WTC11 (cell line): ENCODE results near the gene ZNF609. TPM values are rescaled to one million over a fixed set of nuclear protein-coding genes. Genes with fewer than 3 reads are reported as not detected.
A peak's percentile ranks its signal among the peaks of the same experiment; 100 is the strongest.

Experiments used
- ATAC-seq: fragments of 200-7000 bp; cut with Tn5 transposase; 2 replicates; pipeline ENCODE4 v1.10.0; 2021; ENCODE audit warnings: mild to moderate bottlenecking, moderate library complexity
- CTCF ChIA-PET: fragments of 300-600 bp; sonication (Branson Sonifier 250); formaldehyde crosslinking; loops from one replicate; lab custom pipeline; 2021; ENCODE audit warnings: antibody characterized with exemption; lab: Charles Lee
- POLR2A ChIA-PET: fragments of 350-600 bp; sonication (Branson Sonifier 250); formaldehyde crosslinking; loops from one replicate; lab custom pipeline; 2021; ENCODE audit warnings: antibody characterized with exemption; lab: Charles Lee
- DNase-seq: peaks from one replicate; pipeline ENCODE4 v3.0.0; 2021; ENCODE audit warnings: low spot score
- H3K27ac Mint-ChIP-seq: 2 replicates; pipeline ENCODE4 v1.8.0; 2021; ENCODE audit warnings: mixed read lengths
- H3K27me3 Mint-ChIP-seq: 2 replicates; pipeline ENCODE4 v1.8.0; 2021; ENCODE audit warnings: low read depth, mild to moderate bottlenecking, moderate library complexity, mixed read lengths
- H3K36me3 Mint-ChIP-seq: 2 replicates; pipeline ENCODE4 v1.8.0; 2021; ENCODE audit warnings: mixed read lengths
- H3K4me1 Mint-ChIP-seq: 2 replicates; pipeline ENCODE4 v1.8.0; 2022; ENCODE audit warnings: mixed read lengths
- H3K4me3 Mint-ChIP-seq: 2 replicates; pipeline ENCODE4 v1.8.0; 2021; ENCODE audit warnings: mild to moderate bottlenecking, moderate library complexity, mixed read lengths
- H3K9me3 Mint-ChIP-seq: 2 replicates; pipeline ENCODE4 v1.8.0; 2021; ENCODE audit warnings: mixed read lengths
- E2F5 ChIP-seq: sonication (generic); formaldehyde crosslinking; IDR thresholded peaks from 2 replicates; pipeline ENCODE4 v1.8.1; 2022; ENCODE audit warnings: mild to moderate bottlenecking, moderate library complexity, missing genetic modification reagents
- EMX1 ChIP-seq: fragments of 250-450 bp; sonication (Bioruptor Pico); IDR thresholded peaks from 2 replicates; pipeline ENCODE4 v1.8.0; 2021; ENCODE audit warnings: mild to moderate bottlenecking
- ETV6 ChIP-seq: sonication (generic); formaldehyde crosslinking; IDR thresholded peaks from 2 replicates; pipeline ENCODE4 v1.8.1; 2022; ENCODE audit warnings: mild to moderate bottlenecking, missing genetic modification reagents
- GRHL2 ChIP-seq: fragments of 250-450 bp; sonication (Bioruptor Pico); IDR thresholded peaks from 2 replicates; pipeline ENCODE4 v1.8.0; 2022; ENCODE audit warnings: mild to moderate bottlenecking, moderate library complexity; ENCODE audit not compliant: insufficient replicate concordance, severe bottlenecking
- HMGXB4 ChIP-seq: sonication (generic); formaldehyde crosslinking; IDR thresholded peaks from 2 replicates; pipeline ENCODE4 v1.8.1; 2023; ENCODE audit warnings: mild to moderate bottlenecking, moderate library complexity, missing genetic modification reagents
- JUN ChIP-seq: sonication (generic); formaldehyde crosslinking; IDR thresholded peaks from 2 replicates; pipeline ENCODE4 v1.8.0; 2023; ENCODE audit warnings: mild to moderate bottlenecking, missing genetic modification reagents
- MXD4 ChIP-seq: fragments of 250-450 bp; sonication (Bioruptor Pico); IDR thresholded peaks from 2 replicates; pipeline ENCODE4 v1.8.0; 2021; ENCODE audit warnings: mild to moderate bottlenecking, moderate library complexity, borderline replicate concordance
- NFATC4 ChIP-seq: fragments of 250-450 bp; sonication (Bioruptor Pico); IDR thresholded peaks from 2 replicates; pipeline ENCODE4 v1.9.0; 2021; ENCODE audit warnings: mild to moderate bottlenecking
- NR2C2 ChIP-seq: sonication (generic); formaldehyde crosslinking; IDR thresholded peaks from 2 replicates; pipeline ENCODE4 v1.8.0; 2022; ENCODE audit warnings: mild to moderate bottlenecking, missing genetic modification reagents
- STAT6 ChIP-seq: sonication (generic); formaldehyde crosslinking; conservative IDR thresholded peaks from 2 replicates; pipeline ENCODE4 v1.8.1; 2023; ENCODE audit warnings: mild to moderate bottlenecking, low read depth, missing genetic modification reagents, moderate library complexity
- ZMAT4 ChIP-seq: fragments of 250-450 bp; sonication (Bioruptor Pico); IDR thresholded peaks from 2 replicates; pipeline ENCODE4 v1.9.0; 2021; ENCODE audit warnings: mild to moderate bottlenecking
- ZNF121 ChIP-seq: sonication (generic); formaldehyde crosslinking; IDR thresholded peaks from 2 replicates; pipeline ENCODE4 v1.8.0; 2023; ENCODE audit warnings: missing genetic modification reagents
- ZNF138 ChIP-seq: sonication (generic); formaldehyde crosslinking; conservative IDR thresholded peaks from 2 replicates; pipeline ENCODE4 v1.8.1; 2022; ENCODE audit warnings: mild to moderate bottlenecking, moderate library complexity, missing genetic modification reagents
- ZNF232 ChIP-seq: sonication (generic); formaldehyde crosslinking; IDR thresholded peaks from 2 replicates; pipeline ENCODE4 v1.8.0; 2022; ENCODE audit warnings: mild to moderate bottlenecking, missing genetic modification reagents
- total RNA-seq: library from RNA; stranded (reverse); gene quantifications from 3 replicates; pipeline ENCODE4 v1.2.3, GENCODE V29; 2021
- TF ChIP-seq, protein P1 (sequence below): fragments of 250-450 bp; sonication (Bioruptor Pico); IDR thresholded peaks from 2 replicates; pipeline ENCODE4 v1.8.0; 2021; ENCODE audit warnings: mild to moderate bottlenecking
- TF ChIP-seq, protein P2 (sequence below): fragments of 250-450 bp; sonication (Bioruptor Pico); conservative IDR thresholded peaks from 2 replicates; pipeline ENCODE4 v1.9.0; 2021; ENCODE audit warnings: mild to moderate bottlenecking
- TF ChIP-seq, protein P3 (sequence below): sonication (generic); formaldehyde crosslinking; IDR thresholded peaks from 2 replicates; pipeline ENCODE4 v1.8.0; 2022; ENCODE audit warnings: missing genetic modification reagents

The ZNF609 gene
- total RNA-seq, 1 experiment from 2014 or later, result 47.4 TPM

- H3K4me1 Mint-ChIP-seq, result peaks cover 69% of the 10 kb centered on the region
- ChIA-PET POLR2A (interaction anchor here (0.5 to 0.6 kb wide), 2 partner anchors 210 to 247 kb away, joined by 3 to 5 read pairs; no protein-coding TSS in a partner anchor), CTCF (no interaction called here)
- no peaks in the 10 kb centered on the region for H3K9me3 Mint-ChIP-seq
- ATAC-seq, result peak; percentile 38
- no peaks in the 10 kb centered on the region for H3K36me3 Mint-ChIP-seq
- peak overlapping the region; percentile 96 for H3K27ac Mint-ChIP-seq
- TF ChIP-seq GRHL2 (CRISPR knock-in tag), result no peak
- TF ChIP-seq, protein P1, sequence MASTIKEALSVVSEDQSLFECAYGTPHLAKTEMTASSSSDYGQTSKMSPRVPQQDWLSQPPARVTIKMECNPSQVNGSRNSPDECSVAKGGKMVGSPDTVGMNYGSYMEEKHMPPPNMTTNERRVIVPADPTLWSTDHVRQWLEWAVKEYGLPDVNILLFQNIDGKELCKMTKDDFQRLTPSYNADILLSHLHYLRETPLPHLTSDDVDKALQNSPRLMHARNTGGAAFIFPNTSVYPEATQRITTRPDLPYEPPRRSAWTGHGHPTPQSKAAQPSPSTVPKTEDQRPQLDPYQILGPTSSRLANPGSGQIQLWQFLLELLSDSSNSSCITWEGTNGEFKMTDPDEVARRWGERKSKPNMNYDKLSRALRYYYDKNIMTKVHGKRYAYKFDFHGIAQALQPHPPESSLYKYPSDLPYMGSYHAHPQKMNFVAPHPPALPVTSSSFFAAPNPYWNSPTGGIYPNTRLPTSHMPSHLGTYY, result no peak
- no peak for TF ChIP-seq NR2C2
- no peak for TF ChIP-seq NFATC4
- no peak for TF ChIP-seq MXD4 (CRISPR knock-in tag)
- TF ChIP-seq EMX1 (CRISPR knock-in tag), result no peak
- no peak for TF ChIP-seq ZNF232 (CRISPR knock-in tag)
- TF ChIP-seq, all 79 proteins: peak for 0
- peak overlapping the region; percentile 95 for H3K4me3 Mint-ChIP-seq
- peak; percentile 19 for DNase-seq
- H3K27me3 Mint-ChIP-seq, result no peaks in the 10 kb centered on the region
Measured at GRCh38 chr15:64461721-64462162, 1.4 kb downstream of the ZNF609 start.

DNA sequence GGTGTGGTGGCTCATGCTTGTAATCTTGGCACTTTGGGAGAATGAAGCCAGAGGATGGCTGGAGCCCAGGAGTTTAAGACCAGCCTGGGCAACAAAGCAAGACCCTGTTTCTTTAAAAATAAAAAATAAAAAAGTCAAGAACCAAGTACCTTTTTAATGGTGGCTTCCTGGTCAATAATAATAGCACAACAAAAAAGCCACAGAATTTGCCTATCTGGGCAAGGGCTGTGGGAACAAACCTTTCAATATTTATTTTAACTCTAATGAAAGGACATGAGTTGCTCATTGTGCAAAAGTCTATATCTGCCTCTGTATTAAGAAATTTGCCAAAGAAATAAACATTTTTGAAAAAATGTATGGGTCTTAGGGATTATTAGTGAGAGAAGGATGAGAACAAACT lies 2.1 kb downstream of the ZNF609 start:
- Mint-ChIP-seq H3K4me3 (peak overlapping the region; percentile 95), H3K4me1 (peaks cover 71% of the 10 kb centered on the region), H3K27ac (no peak overlapping the region), H3K36me3 (no peaks in the 10 kb centered on the region), H3K27me3 (no peaks in the 10 kb centered on the region), H3K9me3 (no peaks in the 10 kb centered on the region)
- no peak for DNase-seq
- POLR2A ChIA-PET, result interaction anchor here (0.5 to 0.6 kb wide), 2 partner anchors 209 to 248 kb away, joined by 3 to 5 read pairs; no protein-coding TSS in a partner anchor
- CTCF ChIA-PET, result no interaction called here
- no peak for ATAC-seq
- TF ChIP-seq NR2C2 (no peak), ETV6 (CRISPR knock-in tag) (no peak), HMGXB4 (no peak), JUN (no peak), ZNF138 (no peak), STAT6 (CRISPR knock-in tag) (no peak), ZNF121 (CRISPR knock-in tag) (no peak)
- TF ChIP-seq, protein P2, sequence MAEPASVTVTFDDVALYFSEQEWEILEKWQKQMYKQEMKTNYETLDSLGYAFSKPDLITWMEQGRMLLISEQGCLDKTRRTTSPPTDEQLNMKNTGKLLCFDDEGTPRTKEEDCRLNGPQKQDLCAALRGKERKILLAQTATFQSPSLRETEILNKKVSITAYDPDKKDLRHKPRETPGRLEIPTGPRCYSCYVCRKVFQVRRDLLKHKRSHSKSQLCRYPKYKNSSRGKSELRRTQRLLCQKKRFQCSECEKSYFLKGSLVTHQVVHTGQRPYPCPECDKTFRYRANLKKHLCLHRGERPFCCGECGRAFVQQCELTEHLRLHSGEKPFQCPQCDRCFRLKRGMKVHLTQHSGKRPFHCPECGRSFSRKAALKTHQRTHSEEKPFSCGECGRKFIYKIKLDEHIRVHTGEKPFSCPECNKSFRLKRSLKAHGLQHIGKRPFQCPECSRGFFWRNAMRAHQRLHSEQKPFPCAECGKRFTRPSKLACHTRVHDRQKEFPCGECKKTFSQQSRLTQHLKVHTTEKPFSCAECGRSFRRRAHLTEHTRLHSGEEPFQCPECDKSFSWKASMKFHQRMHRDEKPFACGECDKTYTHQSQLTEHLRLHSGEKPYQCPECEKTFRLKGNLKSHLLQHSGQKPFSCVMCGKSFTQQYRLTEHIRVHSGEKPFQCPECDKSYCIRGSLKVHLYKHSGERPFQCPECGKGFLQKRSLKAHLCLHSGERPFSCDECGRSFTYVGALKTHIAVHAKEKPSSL (CRISPR knock-in tag), result no peak

DNA sequence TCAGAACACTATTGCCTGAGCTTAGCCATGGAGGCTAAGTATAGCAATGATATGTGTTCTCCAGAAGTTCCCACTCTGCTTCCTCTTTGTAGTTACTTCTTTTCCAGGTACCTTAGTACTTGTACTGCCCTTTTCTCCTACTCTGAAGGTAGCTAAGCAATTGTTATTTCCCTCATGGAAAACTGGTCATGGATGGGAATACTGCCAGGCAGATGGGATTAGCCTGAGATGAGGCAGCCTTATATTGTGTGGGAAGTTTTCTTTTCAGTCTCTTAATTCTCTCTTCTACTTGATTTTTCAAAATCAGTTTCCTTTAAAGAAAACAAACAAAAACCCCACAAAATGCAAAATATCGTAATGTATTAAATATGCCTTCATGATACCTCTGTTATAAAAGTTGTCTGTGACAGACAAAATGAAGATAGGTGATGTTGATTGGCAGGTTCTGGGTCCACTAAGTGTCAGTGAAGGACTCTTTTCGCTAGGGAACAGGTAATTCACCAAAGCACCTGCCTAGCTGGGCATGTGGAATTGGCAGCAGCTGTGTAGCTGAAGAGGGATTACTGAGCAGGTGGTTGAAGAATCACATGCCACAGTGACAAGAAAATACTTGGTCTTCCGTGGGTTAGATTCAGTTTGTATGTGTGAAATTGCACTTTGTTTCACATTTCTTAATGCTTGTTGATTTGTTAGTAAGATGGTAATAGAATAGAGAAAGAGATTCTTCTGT lies 4.1 kb downstream of the ZNF609 start:
- H3K9me3 Mint-ChIP-seq, result no peaks in the 10 kb centered on the region
- ChIA-PET POLR2A (no interaction called here), CTCF (no interaction called here)
- no peaks in the 10 kb centered on the region for H3K27me3 Mint-ChIP-seq
- no peak overlapping the region for H3K4me3 Mint-ChIP-seq
- H3K27ac Mint-ChIP-seq, result peak overlapping the region; percentile 71
- DNase-seq, result no peak
- ATAC-seq, result no peak
- peaks cover 62% of the 10 kb centered on the region for H3K4me1 Mint-ChIP-seq
- peaks cover 4% of the 10 kb centered on the region for H3K36me3 Mint-ChIP-seq
- TF ChIP-seq, protein P3, sequence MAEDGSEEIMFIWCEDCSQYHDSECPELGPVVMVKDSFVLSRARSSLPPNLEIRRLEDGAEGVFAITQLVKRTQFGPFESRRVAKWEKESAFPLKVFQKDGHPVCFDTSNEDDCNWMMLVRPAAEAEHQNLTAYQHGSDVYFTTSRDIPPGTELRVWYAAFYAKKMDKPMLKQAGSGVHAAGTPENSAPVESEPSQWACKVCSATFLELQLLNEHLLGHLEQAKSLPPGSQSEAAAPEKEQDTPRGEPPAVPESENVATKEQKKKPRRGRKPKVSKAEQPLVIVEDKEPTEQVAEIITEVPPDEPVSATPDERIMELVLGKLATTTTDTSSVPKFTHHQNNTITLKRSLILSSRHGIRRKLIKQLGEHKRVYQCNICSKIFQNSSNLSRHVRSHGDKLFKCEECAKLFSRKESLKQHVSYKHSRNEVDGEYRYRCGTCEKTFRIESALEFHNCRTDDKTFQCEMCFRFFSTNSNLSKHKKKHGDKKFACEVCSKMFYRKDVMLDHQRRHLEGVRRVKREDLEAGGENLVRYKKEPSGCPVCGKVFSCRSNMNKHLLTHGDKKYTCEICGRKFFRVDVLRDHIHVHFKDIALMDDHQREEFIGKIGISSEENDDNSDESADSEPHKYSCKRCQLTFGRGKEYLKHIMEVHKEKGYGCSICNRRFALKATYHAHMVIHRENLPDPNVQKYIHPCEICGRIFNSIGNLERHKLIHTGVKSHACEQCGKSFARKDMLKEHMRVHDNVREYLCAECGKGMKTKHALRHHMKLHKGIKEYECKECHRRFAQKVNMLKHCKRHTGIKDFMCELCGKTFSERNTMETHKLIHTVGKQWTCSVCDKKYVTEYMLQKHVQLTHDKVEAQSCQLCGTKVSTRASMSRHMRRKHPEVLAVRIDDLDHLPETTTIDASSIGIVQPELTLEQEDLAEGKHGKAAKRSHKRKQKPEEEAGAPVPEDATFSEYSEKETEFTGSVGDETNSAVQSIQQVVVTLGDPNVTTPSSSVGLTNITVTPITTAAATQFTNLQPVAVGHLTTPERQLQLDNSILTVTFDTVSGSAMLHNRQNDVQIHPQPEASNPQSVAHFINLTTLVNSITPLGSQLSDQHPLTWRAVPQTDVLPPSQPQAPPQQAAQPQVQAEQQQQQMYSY (CRISPR knock-in tag), result no peak
- TF ChIP-seq NFATC4 (no peak), JUN (no peak), ZMAT4 (no peak), E2F5 (CRISPR knock-in tag) (no peak)
